Fibroblast of villous mesenchyme (primary cell): ENCODE measurements around the gene CYP46A1. TPM values are rescaled to one million over a fixed set of nuclear protein-coding genes. Genes with fewer than 3 reads are reported as not detected.

ENCODE experiments used
- DNase-seq: peaks from one replicate; pipeline ENCODE4 v3.0.0-alpha.2; 2010; ENCODE audit warnings: low read depth
- H3K4me3 ChIP-seq: 2 replicates; pipeline ENCODE4 v1.5.1; 2011; ENCODE audit warnings: low read depth, mild to moderate bottlenecking, low read length
- CTCF ChIP-seq: IDR thresholded peaks from 2 replicates; pipeline ENCODE4 v1.5.1; 2012; ENCODE audit warnings: low read depth, mild to moderate bottlenecking, low read length; ENCODE audit not compliant: insufficient read depth
- total RNA-seq: library from RNA; depleted of rRNA; stranded (reverse); fragments of >200 nt; gene quantifications from 2 replicates; pipeline ENCODE4 v1.2.3, GENCODE V29; 2012

CYP46A1 gene
- total RNA-seq, 1 donor: under 0.01 TPM

GRCh38 chr14:99702115-99702514 is 18.0 kb downstream of the CYP46A1 start:
- H3K4me3 ChIP-seq: no peak overlapping the region
- no peak for TF ChIP-seq CTCF
- no peak for DNase-seq

- DNase-seq: no peak
- TF ChIP-seq CTCF: no peak
- H3K4me3 ChIP-seq: no peak overlapping the region
Measured at GRCh38 chr14:99703381-99703780, 19.3 kb downstream of the CYP46A1 start.

GRCh38 chr14:99704037-99704436 is 19.9 kb downstream of the CYP46A1 start:
- no peak for TF ChIP-seq CTCF
- no peak for DNase-seq
- H3K4me3 ChIP-seq: no peak overlapping the region

- no peak overlapping the region for H3K4me3 ChIP-seq
- DNase-seq: no peak
- TF ChIP-seq CTCF: no peak
Measured at GRCh38 chr14:99706107-99706900, 22.2 kb downstream of the CYP46A1 start.

GRCh38 chr14:99707420-99707819 is 23.3 kb downstream of the CYP46A1 start:
- TF ChIP-seq CTCF: no peak
- no peak overlapping the region for H3K4me3 ChIP-seq
- no peak for DNase-seq

- DNase-seq: no peak
- H3K4me3 ChIP-seq: no peak overlapping the region
- TF ChIP-seq CTCF: no peak
Measured at GRCh38 chr14:99707921-99708320, 23.8 kb downstream of the CYP46A1 start.

- no peak overlapping the region for H3K4me3 ChIP-seq
- DNase-seq: no peak
- TF ChIP-seq CTCF: no peak
Measured at GRCh38 chr14:99708449-99708848, 24.4 kb downstream of the CYP46A1 start.
